ENCODE results near the gene RAB33B. TPM values are rescaled to one million over a fixed set of nuclear protein-coding genes. Genes with fewer than 3 reads are reported as not detected.
"Not testable (repeated sequence)": the region's sequence is repeated elsewhere in the genome, so short reads cannot be mapped to it uniquely, and the experiment has no call there.

Gene RAB33B
- total RNA-seq, result 11.1 TPM
- long read RNA-seq, full-length matches to known transcripts, result 26 of 31 reads
- long read RNA-seq, partial matches to known transcripts, result 0 of 31 reads
- long read RNA-seq, other reads (novel, unspliced or antisense), result 5 of 31 reads

GRCh38 chr4:139454111-139455045 is at the start of gene RAB33B:
Gene RAB33B (plus strand): TSS chr4:139454121. CDS start chr4:139454196, 75 bp downstream.
- Histone ChIP-seq H3K4me3 (peak within 1 kb of the TSS; percentile 94), H3K27ac (peak within 1 kb of the TSS; percentile 97), H3K27me3 (ENCODE audit: low read depth) (no peaks in the 10 kb centered on the region), H3K9me3 (no peaks in the 10 kb centered on the region), H3K4me1 (peaks cover 55% of the 10 kb centered on the region), H3K36me3 (no peaks in the 10 kb centered on the region)
- TF ChIP-seq CTCF (IDR thresholded peaks at IDR 0.05), result no peak
- no peak for DNase-seq
- intact Hi-C loops (cut with DNase I), result no loop called here
- ATAC-seq, result peak; percentile 5

GRCh38 chr4:139410312-139410711 is 43.6 kb upstream of the RAB33B start:
- Histone ChIP-seq H3K27ac (no peak overlapping the region), H3K9me3 (no peaks in the 10 kb centered on the region), H3K27me3 (ENCODE audit: low read depth) (no peaks in the 10 kb centered on the region), H3K36me3 (no peaks in the 10 kb centered on the region), H3K4me1 (no peaks in the 10 kb centered on the region), H3K4me3 (no peak overlapping the region)
- DNase-seq (no peak), ATAC-seq (no peak)
- intact Hi-C loops (cut with DNase I), result no loop called here
- no peak for TF ChIP-seq CTCF (IDR thresholded peaks at IDR 0.05)

GRCh38 chr4:139414671-139415210 is 39.2 kb upstream of the RAB33B start:
- intact Hi-C loops (cut with DNase I); H3K36me3 ChIP-seq; H3K9me3 ChIP-seq; DNase-seq; H3K27me3 ChIP-seq (ENCODE audit: low read depth); H3K27ac ChIP-seq; ATAC-seq; H3K4me3 ChIP-seq: not testable (repeated sequence)
- H3K4me1 ChIP-seq, result peaks cover 15% of the 10 kb centered on the region

- Histone ChIP-seq H3K4me3 (no peak overlapping the region), H3K27ac (no peak overlapping the region), H3K9me3 (no peaks in the 10 kb centered on the region), H3K4me1 (peaks cover 19% of the 10 kb centered on the region), H3K27me3 (ENCODE audit: low read depth) (no peaks in the 10 kb centered on the region), H3K36me3 (no peaks in the 10 kb centered on the region)
- ATAC-seq (peak in 1 of 2 donors; percentile 57), DNase-seq (no peak)
- peak; percentile 76 for TF ChIP-seq CTCF (IDR thresholded peaks at IDR 0.05)
- intact Hi-C loops (cut with DNase I), result no loop called here
Measured at GRCh38 chr4:139416073-139416673, 37.7 kb upstream of the RAB33B start.

GRCh38 chr4:139419388-139419914 is 34.5 kb upstream of the RAB33B start:
- Histone ChIP-seq H3K27me3 (ENCODE audit: low read depth) (no peaks in the 10 kb centered on the region), H3K9me3 (no peaks in the 10 kb centered on the region), H3K4me3 (no peak overlapping the region), H3K27ac (peak overlapping the region; percentile 61), H3K36me3 (no peaks in the 10 kb centered on the region), H3K4me1 (peaks cover 19% of the 10 kb centered on the region)
- DNase-seq (no peak), ATAC-seq (peak; percentile 61 to 71)
- intact Hi-C loops (cut with DNase I), result no loop called here
- TF ChIP-seq CTCF (IDR thresholded peaks at IDR 0.05), result no peak

Measured in lower lobe of right lung (tissue), 2 donors.